DOHH2 (cell line): ENCODE results near the gene SEC31A.

Experiments used
- EZH2phosphoT487 ChIP-seq: fragments of 200-600 bp; sonication (generic); IDR thresholded peaks from 2 replicates; pipeline ENCODE4 v1.6.1; 2017; ENCODE audit warnings: borderline replicate concordance, mild to moderate bottlenecking, antibody characterized with exemption, low read length, moderate library complexity, mixed read lengths
- TF ChIP-seq, protein P1 (sequence below): fragments of 200-600 bp; sonication (generic); IDR thresholded peaks from one replicate; pipeline ENCODE4 v1.5.1; 2014; ENCODE audit warnings: antibody characterized with exemption, mild to moderate bottlenecking, low read depth, low read length; ENCODE audit not compliant: poor library complexity, severe bottlenecking

DNA sequence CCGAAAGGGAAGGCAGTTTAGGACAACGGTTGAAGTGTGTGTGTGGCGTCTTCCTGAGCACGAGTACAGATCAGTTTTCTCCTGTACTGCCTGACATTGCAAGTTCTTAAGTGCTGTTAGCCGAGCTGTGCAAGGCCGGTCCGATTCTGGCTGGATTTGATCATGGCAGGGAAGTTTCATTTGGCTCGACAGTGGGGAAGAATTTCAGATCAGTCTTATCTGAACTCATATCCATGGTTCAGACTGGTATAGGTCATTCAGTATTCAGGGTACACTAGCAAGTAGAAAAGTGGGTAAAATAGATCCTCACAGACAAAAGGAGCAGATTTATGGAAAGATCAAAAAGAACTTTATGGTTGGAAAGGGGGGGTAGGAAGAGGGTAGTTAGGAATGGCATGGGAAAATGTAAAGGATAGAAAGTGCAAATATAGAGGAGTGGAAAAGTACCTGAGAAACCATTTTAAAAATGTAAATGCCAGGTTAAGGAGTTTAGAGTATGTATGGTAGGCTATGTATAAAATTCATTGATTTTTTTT lies 10.3 kb upstream of the SEC31A start:
- TF ChIP-seq, protein P1, sequence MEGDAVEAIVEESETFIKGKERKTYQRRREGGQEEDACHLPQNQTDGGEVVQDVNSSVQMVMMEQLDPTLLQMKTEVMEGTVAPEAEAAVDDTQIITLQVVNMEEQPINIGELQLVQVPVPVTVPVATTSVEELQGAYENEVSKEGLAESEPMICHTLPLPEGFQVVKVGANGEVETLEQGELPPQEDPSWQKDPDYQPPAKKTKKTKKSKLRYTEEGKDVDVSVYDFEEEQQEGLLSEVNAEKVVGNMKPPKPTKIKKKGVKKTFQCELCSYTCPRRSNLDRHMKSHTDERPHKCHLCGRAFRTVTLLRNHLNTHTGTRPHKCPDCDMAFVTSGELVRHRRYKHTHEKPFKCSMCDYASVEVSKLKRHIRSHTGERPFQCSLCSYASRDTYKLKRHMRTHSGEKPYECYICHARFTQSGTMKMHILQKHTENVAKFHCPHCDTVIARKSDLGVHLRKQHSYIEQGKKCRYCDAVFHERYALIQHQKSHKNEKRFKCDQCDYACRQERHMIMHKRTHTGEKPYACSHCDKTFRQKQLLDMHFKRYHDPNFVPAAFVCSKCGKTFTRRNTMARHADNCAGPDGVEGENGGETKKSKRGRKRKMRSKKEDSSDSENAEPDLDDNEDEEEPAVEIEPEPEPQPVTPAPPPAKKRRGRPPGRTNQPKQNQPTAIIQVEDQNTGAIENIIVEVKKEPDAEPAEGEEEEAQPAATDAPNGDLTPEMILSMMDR, result no peak
- no peak for TF ChIP-seq EZH2phosphoT487
